ENCODE results near the gene KMT2E.
"Not testable (repeated sequence)": the region's sequence is repeated elsewhere in the genome, so short reads cannot be mapped to it uniquely, and the experiment has no call there.

The KMT2E gene

GRCh38 chr7:105013816-105014692 is at the start of gene KMT2E:
KMT2E (plus strand) TSS chr7:105014205; CDS start chr7:105040953, 26,748 bp downstream.
- DNase-seq (ENCODE audit: low read depth): peak; percentile 89

DNA sequence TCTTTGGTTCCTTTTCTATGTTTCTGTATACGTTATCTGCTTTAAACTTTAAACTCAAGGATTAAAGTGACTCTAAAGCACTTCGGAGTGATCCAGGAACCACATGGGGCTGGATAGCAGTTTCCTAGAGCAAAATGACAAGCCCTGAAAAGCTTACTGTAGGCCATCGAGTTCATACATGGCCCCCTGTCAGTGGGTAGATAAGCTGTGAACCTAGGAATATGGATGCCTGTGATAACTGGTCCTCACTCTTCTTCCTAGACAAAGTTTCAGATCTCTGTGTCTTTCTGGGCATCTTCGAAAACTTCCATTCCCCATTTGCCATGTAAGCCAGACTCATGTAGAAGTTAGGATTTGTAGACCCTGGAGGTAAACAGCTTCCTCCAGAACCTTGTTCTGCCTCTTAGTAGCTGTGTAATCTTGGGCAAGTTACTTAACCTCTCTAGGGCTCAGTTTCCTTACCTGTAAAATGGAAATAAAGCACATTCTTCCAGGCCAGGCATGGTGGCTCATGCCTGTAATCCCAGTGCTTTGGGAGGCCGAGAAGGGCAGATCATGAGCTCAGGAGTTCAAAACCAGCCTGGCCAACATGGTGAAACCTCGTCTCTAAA is 49.3 kb upstream of the KMT2E start:
- DNase-seq (ENCODE audit: low read depth): no peak

GRCh38 chr7:104966022-104966421 is 48.0 kb upstream of the KMT2E start:
- DNase-seq (ENCODE audit: low read depth): no peak

DNA sequence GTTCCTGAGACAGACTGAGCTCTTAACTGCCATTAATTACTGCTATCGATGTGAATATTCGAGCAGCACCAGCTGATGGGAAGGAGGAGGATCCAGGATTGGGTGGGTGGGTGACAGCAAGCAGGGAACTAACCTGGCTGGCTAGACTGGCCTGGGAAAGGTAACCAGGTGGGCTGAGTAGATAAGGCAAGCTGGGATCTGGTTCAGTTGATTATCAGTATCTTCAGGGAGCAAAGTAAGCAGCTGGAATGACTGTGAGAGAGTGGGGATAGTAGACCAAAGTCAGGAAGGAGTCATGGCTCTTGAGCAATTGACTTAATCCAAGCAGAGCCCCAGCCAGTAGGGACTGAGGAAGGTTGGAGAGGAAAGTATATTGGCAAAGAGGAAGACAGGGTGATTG is 46.9 kb upstream of the KMT2E start:
- no peak for DNase-seq (ENCODE audit: low read depth)

DNA sequence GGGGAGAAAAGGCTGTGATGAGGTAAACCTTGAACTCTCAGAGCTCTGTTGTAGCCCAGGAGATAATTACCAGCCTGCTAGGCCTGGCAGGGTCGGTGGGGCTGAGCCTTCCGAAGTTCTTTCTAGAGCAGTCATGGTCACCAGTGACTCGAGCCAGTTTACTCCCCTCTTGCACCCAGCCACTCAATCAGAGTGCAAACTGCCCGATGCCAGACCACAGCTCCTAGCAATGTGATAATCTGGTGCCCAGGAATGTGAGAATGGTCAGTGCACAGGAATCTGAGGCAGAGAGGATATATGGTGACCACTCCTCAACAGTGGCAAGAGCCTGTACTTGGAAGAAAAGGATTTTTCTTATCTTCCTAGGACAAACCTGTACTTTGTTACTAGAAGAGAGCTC is 46.4 kb upstream of the KMT2E start:
- peak; percentile 79 for DNase-seq (ENCODE audit: low read depth)

- DNase-seq (ENCODE audit: low read depth): no peak
These were observed 45.4 kb upstream of the KMT2E start for GRCh38 chr7:104968648-104969047.

- DNase-seq (ENCODE audit: low read depth): no peak
These were observed 44.8 kb upstream of the KMT2E start for GRCh38 chr7:104969183-104969582.

GRCh38 chr7:104971290-104972071 is 42.5 kb upstream of the KMT2E start:
- DNase-seq (ENCODE audit: low read depth): peak; percentile 65

DNA sequence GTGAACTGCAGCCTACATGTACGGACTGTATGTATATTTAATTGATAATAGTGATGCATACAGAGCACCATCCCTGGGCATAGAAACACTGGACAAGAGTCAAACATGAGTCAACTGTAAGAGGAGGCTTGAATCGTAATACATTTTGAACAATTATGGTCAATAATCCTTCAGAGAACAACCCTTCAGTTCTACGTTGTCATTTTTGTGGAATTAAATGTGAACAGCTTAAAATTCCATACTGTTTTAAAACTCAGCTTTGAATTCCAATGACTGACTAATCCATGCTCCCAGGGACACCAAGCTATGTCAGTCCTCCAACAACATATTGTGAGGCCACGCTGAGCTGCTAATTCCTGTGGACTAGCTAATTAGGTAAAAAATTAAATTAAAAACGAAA is 41.5 kb upstream of the KMT2E start:
- DNase-seq (ENCODE audit: low read depth): peak; percentile 93

DNA sequence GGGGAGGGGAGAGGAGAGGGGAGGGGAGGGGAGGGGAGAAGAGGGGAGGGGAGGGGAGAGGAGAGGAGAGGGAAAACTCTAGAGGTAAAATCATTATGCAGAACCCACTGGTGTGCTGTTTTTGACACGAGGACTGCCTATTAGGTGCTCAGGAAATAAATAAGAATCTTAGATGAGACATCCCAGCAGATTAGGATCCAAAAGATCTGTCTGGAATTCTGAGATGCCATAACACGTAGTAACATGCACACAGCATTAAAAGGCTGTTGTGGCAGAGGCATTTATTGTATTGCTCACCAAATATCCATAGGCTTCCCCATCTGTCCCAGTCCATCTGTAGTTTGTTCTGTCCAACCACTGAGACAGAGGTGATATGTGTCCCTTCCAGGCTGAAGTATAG is 40.8 kb upstream of the KMT2E start:
- peak; percentile 73 for DNase-seq (ENCODE audit: low read depth)

- peak; percentile 92 for DNase-seq (ENCODE audit: low read depth)
These were observed 40.0 kb upstream of the KMT2E start for GRCh38 chr7:104973909-104974415.

DNA sequence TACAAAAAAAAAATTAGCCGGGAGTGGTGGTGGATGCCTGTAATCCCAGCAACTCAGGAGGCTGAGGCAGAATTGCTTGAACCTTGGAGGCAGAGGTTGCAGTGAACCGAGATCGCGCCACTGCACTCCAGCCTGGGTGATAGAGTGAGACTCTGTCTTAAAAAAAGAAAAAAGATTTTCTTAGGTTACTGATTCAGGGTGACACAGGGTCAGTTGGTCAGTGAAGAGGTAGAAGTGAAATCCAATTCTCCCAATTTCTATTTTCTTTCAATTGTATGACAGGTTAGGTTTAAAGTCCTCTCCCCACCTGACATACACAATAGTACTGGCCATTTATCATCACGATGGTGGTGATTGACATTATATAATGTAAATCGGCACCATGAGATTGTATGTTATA is 38.5 kb upstream of the KMT2E start:
- not testable (repeated sequence) for DNase-seq (ENCODE audit: low read depth)

GRCh38 chr7:104976966-104977636 is 36.9 kb upstream of the KMT2E start:
- DNase-seq (ENCODE audit: low read depth): no peak

GRCh38 chr7:104978460-104978859 is 35.5 kb upstream of the KMT2E start:
- no peak for DNase-seq (ENCODE audit: low read depth)

DNA sequence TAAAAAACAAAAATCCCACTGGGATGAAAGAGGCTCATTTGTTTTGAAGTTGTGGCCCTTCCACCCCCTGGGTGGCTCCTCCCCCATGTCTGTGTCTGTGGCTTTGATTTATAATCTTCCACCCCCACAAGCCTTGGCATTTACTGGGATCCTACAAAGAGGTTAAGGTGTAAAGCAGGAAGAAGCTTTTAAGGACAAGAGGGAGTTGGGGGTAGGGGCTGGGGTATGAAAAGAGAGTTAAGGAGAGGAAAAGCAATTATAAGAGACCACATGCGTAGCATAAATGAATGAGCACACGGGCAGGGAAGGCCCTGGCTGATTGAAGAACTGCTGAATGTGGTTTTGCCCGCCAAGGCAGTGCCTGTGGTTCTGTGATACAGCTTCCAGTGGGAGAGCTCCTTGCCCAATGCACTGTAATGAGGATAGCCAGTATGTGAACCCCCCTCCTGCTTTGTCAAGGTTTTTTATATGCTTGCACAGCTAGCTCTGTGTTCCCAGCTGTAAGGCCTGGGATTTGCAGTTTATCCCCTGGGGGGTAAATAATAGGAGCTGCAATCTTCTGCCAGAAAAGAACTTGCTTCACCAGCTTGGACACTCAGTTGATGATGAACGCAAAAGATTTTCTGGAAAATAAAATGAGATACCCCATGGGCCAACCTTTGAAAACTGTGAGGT is 34.7 kb upstream of the KMT2E start:
- DNase-seq (ENCODE audit: low read depth): peak; percentile 78

DNA sequence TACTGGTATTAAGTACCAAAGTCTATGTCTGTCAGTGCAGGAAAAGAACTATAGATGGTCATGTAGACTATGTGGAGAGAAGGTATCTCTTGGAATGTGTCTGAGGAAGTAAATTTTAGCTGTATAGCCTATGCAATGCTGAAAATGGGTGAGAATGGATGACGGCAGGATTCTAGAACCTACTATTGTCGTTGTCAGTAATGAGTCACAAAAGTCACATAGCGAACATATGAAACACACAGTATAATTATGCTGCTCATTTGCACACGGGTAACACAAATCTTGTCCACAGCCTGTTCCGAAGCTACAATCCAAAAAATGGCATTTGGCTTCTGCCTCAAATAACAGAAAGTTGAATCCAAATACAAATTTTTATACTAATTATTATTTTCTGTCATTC is 33.6 kb upstream of the KMT2E start:
- DNase-seq (ENCODE audit: low read depth): peak; percentile 48

DNA sequence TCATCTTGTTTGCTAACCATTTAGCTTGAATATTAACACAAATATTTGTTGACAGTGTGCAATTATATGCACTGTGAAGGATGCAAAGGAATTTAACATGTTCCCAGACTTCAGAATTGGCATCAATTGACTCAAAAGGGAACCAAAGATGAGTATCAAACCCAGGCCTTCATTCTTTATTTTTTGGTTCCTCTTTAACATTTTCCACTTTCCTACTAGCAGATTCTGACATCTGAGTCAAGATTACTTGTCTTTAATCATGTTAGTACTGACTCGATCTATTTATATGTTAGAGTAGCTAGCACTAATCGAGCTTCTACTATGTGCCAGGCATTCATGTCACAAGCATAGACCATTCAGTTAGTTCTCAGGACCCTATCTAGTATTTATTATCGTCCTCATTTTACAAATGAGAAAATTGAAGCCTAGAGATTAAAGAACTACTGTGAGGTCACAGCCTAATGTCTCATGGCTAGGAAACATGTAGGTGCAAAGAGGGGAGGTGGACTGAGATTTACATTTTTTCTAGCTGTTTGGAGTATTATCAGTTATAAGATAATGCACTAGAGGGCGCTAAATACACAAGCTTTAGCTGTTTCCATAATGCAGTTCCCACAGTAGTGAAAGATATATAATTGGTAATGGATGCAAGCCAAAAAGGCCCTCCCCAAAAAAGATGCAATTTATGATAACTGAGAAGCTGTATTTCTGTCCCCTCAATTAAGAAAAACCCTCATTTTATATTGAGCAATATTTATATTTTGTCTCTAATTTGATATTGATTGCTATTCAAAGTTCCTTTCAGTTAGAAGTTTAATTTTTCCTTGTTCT is 32.9 kb upstream of the KMT2E start:
- DNase-seq (ENCODE audit: low read depth): peak; percentile 65

GRCh38 chr7:104981672-104982037 is 32.4 kb upstream of the KMT2E start:
- DNase-seq (ENCODE audit: low read depth): no peak

GRCh38 chr7:104982308-104983075 is 31.5 kb upstream of the KMT2E start:
- DNase-seq (ENCODE audit: low read depth): peak; percentile 92
